Measurements from ENCODE around the gene WDFY4.

WDFY4 gene

DNA sequence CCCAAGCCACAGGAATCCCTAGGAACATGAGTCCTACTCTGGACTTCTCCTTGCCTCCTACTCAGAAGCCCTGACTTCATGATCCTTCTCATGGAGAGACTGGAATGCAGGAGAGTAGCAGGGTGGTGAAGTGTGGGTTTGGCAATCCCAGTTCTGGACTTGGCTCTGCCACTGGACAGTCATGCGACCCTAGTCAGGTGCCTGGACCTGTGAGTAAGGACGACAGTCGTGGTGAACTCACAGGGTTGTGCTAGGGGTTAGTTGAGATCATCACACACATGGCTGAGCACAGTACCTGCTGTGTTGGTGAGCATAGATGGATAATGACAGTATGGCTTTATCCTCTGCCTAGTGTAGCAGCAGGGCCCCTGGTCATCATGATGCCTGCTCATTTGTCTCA, 137.0 kb downstream of the WDFY4 start:
- Histone ChIP-seq H3K4me2 (no peak overlapping the region), H3K9me3 (no peaks in the 10 kb centered on the region), H3K9ac (no peak overlapping the region), H3K27me3 (no peaks in the 10 kb centered on the region), H4K20me1 (no peaks in the 10 kb centered on the region), H3K36me3 (no peaks in the 10 kb centered on the region), H3K27ac (no peak overlapping the region), H3K4me1 (peaks cover 18% of the 10 kb centered on the region), H3K4me3 (no peak overlapping the region)
- no peak for TF ChIP-seq Cebpa-rat (IDR thresholded peaks at IDR 0.05)

DNA sequence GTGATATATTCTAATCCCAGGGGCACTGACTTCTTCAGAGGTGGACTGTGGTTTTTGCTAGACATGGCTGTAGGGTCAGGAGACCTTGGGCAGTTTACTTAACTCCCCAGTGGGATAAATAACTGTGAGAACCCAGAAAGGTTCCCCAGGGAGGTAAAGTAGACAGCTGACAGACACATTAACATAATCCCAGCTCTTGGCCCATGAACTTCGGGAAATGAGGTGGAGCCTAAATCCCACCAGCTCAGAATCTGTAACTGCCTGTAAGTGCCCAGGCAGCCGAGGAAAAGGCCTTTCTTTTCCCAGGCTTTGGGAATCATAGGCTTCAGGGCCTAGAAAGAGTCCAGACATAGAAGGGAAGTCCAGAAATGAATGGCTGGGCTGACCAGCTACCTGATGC, 149.0 kb downstream of the WDFY4 start:
- no peaks in the 10 kb centered on the region for H3K9me3 ChIP-seq
- no peaks in the 10 kb centered on the region for H4K20me1 ChIP-seq
- peaks cover 18% of the 10 kb centered on the region; the same call in 1 of the 2 replicates for H3K36me3 ChIP-seq
- no peaks in the 10 kb centered on the region for H3K27me3 ChIP-seq
- no peak overlapping the region for H3K4me3 ChIP-seq
- no peaks in the 10 kb centered on the region for H3K4me1 ChIP-seq
- H3K4me2 ChIP-seq = no peak overlapping the region
- no peak overlapping the region for H3K9ac ChIP-seq
- TF ChIP-seq Cebpa-rat (IDR thresholded peaks at IDR 0.05) = no peak
- no peak overlapping the region for H3K27ac ChIP-seq

DNA sequence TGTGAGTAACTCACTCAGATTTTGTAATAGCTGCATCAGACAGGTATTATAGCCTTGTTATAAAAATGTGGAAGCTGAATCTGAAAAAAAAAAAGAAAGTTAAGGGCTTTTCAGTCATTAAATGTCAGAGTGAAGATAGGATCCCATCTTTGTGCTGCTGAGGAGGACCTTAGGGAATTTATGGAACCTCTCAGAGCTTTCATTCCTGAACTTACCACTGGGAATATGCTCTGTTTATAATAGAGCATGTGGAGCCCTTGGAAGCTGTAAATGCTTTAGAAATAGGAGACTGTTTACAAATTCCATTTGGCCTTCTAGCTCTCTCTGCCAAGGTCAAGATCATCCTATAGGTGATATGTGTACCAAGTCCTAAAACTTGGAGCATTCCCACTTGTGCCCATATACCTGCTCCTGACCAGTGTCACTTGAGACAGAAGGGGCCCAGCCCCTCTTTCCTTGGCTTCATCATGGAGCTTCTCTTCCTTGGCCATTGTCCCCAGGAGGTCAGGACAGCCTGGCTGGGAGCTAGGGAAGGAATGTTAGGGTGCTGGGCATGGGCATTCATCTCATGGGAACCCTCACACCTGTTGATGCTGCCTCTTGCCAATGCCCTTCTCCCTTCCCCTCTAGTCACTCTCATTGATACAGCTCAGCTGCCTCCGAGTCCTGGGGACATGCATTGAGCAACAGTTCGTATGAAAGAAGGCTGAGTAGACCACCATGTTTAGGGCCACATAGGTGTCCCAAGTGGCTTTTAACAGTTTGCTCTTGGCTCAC, 149.7 kb downstream of the WDFY4 start:
- H3K27me3 ChIP-seq = no peaks in the 10 kb centered on the region
- no peak overlapping the region for H3K4me3 ChIP-seq
- H4K20me1 ChIP-seq = no peaks in the 10 kb centered on the region
- H3K9ac ChIP-seq = no peak overlapping the region
- no peaks in the 10 kb centered on the region for H3K4me1 ChIP-seq
- peaks cover 18% of the 10 kb centered on the region; the same call in 1 of the 2 replicates for H3K36me3 ChIP-seq
- no peak overlapping the region for H3K4me2 ChIP-seq
- TF ChIP-seq Cebpa-rat (IDR thresholded peaks at IDR 0.05) = no peak
- H3K9me3 ChIP-seq = no peaks in the 10 kb centered on the region
- H3K27ac ChIP-seq = no peak overlapping the region

DNA sequence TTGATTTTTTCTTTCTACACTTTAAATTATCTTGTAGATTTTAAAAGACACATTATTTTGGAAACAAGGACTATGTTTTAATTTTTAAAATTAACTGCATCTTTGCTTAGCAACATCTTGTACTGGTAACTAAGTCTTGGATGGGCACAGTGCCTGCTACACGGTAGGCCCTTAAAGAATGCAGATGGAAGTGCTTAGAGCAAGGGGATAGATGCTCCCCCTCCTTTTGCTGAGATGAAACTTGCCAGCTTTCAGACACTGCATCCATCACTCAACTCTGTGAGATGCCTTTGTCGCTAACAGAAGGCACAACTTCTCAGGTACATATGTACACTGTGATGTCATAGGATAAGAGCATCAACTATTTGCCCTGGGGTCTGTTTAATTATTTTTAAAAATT, 151.1 kb downstream of the WDFY4 start:
- H3K36me3 ChIP-seq = peaks cover 15% of the 10 kb centered on the region; the same call in 1 of the 2 replicates

DNA sequence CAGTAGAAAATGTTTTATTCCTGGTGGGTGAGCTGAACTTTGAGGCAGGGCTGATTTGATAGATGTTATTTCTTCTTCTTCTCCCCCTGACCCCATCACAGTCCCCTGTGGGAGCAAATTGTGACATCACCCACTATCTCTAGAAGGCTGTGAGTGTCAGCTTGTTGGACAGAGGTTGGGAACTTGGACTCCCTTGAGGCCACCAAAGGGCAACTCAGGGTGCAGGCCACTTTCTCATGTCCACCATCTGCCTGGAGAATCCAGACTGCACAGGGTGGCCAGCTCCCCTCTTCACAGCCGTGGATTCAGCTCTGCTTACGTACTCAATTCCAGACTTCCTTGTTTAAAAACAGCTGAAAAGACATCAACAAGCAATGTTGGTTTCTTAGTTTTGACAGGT, 151.9 kb downstream of the WDFY4 start:
- Histone ChIP-seq H3K4me1 (no peaks in the 10 kb centered on the region), H3K36me3 (peaks cover 11% of the 10 kb centered on the region; the same call in 1 of the 2 replicates), H3K9ac (no peak overlapping the region), H3K4me2 (no peak overlapping the region), H3K9me3 (no peaks in the 10 kb centered on the region), H4K20me1 (no peaks in the 10 kb centered on the region), H3K27me3 (no peaks in the 10 kb centered on the region), H3K27ac (no peak overlapping the region), H3K4me3 (no peak overlapping the region)
- no peak for TF ChIP-seq Cebpa-rat (IDR thresholded peaks at IDR 0.05)

More for the DNA sequence above, 151.1 kb downstream of the WDFY4 start:
- Histone ChIP-seq H3K4me3 (no peak overlapping the region), H3K27me3 (no peaks in the 10 kb centered on the region), H3K4me2 (no peak overlapping the region), H4K20me1 (no peaks in the 10 kb centered on the region), H3K9me3 (no peaks in the 10 kb centered on the region), H3K27ac (no peak overlapping the region), H3K4me1 (no peaks in the 10 kb centered on the region), H3K9ac (no peak overlapping the region)
- TF ChIP-seq Cebpa-rat (IDR thresholded peaks at IDR 0.05) = no peak

DNA sequence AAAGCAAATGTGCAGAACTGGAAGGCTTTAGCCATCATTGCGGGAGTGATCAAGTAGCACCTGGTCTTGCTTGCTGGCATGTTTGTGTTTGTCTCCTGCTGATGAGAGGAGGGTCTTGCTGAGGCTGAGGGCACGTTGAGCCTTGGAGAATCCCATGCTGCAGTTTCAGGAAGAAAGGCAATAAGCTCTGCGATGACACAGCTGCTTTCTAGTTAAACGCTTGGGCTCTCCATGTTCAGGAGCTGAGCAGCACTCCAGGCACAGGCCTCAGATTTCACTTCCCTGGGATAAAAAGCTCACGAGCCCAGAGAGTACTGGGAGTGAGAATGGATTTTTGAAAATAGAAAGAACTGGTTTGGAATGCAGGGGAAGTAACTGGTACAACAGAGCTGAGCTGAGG, 154.2 kb downstream of the WDFY4 start:
- H3K27me3 ChIP-seq = no peaks in the 10 kb centered on the region
- H3K4me1 ChIP-seq = no peaks in the 10 kb centered on the region
- no peaks in the 10 kb centered on the region for H4K20me1 ChIP-seq
- no peaks in the 10 kb centered on the region for H3K9me3 ChIP-seq
- H3K36me3 ChIP-seq = peaks cover 3% of the 10 kb centered on the region; the same call in 1 of the 2 replicates
- TF ChIP-seq Cebpa-rat (IDR thresholded peaks at IDR 0.05) = no peak
- no peak overlapping the region for H3K9ac ChIP-seq
- no peak overlapping the region for H3K4me3 ChIP-seq
- H3K27ac ChIP-seq = no peak overlapping the region
- H3K4me2 ChIP-seq = no peak overlapping the region

DNA sequence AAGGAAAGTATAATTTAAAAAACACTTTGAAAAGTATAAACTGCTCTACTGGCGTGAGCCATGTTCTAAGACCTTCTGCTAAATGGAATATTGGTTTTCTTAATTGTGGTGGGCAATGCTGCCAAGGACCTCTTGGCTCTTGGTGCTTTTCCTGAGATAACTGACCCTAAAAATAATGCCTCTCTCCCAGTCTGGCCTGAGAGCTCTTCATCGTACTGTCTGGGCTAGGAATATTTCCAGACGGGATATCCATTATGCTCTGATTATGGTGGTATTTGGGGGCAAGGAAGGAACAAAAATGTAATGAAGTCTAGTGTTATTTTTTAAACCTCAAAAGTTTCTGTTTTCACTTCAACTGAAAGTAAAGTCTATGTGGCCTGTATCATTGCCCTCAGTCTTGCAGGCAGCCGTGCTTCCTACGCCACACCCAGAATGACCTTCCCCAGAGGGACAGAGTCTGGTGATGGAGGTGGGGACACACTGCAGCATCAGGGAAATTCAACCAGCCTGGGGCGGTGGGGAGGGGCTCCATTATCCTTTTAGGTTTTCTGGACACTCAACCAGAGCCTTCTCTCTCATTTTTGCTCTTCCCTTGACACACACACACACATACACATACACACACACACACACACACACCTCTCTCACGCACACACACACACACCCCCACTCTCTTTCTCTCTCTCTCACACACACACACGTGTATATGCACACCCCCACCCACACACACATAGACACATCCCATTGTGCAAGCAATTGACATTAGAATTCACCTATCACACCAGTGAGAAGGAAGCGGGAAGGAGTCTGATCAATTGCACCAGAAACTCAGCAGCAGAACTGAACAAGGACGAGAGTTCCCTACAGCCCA, 155.4 kb downstream of the WDFY4 start:
- no peak for TF ChIP-seq Cebpa-rat (IDR thresholded peaks at IDR 0.05)
- H3K36me3 ChIP-seq = peaks cover 3% of the 10 kb centered on the region; the same call in 1 of the 2 replicates
- no peaks in the 10 kb centered on the region for H3K4me1 ChIP-seq
- no peak overlapping the region for H3K4me2 ChIP-seq
- no peak overlapping the region for H3K4me3 ChIP-seq
- H3K9ac ChIP-seq = no peak overlapping the region
- no peaks in the 10 kb centered on the region for H4K20me1 ChIP-seq
- no peak overlapping the region for H3K27ac ChIP-seq
- H3K9me3 ChIP-seq = no peaks in the 10 kb centered on the region
- no peaks in the 10 kb centered on the region for H3K27me3 ChIP-seq

DNA sequence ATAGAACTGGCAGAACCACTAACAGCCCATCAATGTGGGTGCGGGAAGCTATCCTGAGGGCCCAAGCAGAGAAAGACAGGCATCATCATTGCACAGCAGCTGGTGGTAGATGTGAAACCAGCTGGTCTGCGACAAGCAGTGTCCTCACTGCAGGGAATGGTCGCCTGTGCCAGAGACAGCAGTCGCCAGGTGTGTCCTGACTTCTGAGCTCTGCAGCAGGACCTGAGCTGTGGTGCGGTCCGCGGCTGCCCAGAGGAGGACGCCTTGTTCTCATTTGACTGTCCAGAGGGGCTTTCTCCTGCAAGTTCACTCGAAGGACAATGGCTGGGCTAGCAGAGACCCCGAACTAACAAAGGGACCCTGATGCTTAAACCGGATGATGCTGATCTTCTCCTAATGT, 157.6 kb downstream of the WDFY4 start:
- Histone ChIP-seq H3K4me1 (no peaks in the 10 kb centered on the region), H3K9me3 (no peaks in the 10 kb centered on the region), H3K9ac (no peak overlapping the region), H3K4me3 (no peak overlapping the region), H3K4me2 (no peak overlapping the region), H4K20me1 (no peaks in the 10 kb centered on the region), H3K36me3 (no peaks in the 10 kb centered on the region), H3K27me3 (no peaks in the 10 kb centered on the region), H3K27ac (no peak overlapping the region)
- no peak for TF ChIP-seq Cebpa-rat (IDR thresholded peaks at IDR 0.05)

DNA sequence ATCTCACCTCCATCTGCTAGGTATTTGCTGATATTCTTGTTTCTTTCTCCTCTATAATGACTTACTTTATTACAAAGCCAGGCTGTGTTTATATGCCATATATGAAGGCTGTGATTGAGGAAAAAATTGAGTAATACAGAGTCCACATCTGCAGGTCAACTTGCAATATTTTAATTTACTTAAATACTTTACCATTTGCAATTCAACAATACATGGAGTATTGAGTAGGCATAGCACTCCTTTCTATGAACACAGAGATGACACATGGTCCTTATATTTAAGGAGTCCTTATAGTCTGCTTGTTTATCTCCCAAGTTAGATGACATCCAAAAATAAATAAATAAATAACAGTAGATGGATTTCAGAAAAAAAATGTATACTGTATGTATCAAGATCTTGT, 158.5 kb downstream of the WDFY4 start:
- no peak for TF ChIP-seq Cebpa-rat (IDR thresholded peaks at IDR 0.05)
- Histone ChIP-seq H4K20me1 (no peaks in the 10 kb centered on the region), H3K27ac (no peak overlapping the region), H3K4me1 (no peaks in the 10 kb centered on the region), H3K9me3 (no peaks in the 10 kb centered on the region), H3K27me3 (no peaks in the 10 kb centered on the region), H3K4me2 (no peak overlapping the region), H3K9ac (no peak overlapping the region), H3K4me3 (no peak overlapping the region), H3K36me3 (no peaks in the 10 kb centered on the region)

DNA sequence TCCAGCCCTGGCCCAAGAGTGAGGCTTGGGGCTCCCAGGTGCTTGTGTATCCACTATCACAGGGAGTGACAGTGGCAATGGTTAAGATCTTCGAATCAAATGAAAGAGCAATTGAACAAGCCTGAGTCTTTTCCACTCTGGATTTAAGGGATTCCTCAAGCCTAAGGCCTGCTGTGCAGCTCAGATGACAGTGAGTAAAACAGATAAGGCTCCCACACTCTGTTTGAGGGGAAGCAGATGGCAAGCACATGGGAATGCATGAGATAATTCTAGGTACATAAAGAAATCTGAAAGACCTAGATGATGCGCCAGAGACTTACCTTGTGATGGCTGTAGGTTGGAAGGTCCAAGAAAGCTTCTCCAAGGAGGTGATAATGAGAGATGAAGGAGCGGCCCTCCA, 159.9 kb downstream of the WDFY4 start:
- Histone ChIP-seq H4K20me1 (no peaks in the 10 kb centered on the region), H3K9me3 (no peaks in the 10 kb centered on the region), H3K4me2 (no peak overlapping the region), H3K4me3 (no peak overlapping the region), H3K27me3 (no peaks in the 10 kb centered on the region), H3K4me1 (no peaks in the 10 kb centered on the region), H3K9ac (no peak overlapping the region), H3K36me3 (no peaks in the 10 kb centered on the region), H3K27ac (no peak overlapping the region)
- no peak for TF ChIP-seq Cebpa-rat (IDR thresholded peaks at IDR 0.05)

All from BLaER1 (cell line).